ENCODE data around the gene ALG2. TPM values are rescaled to one million over a fixed set of nuclear protein-coding genes. Genes with fewer than 3 reads are reported as not detected.

Gene ALG2
- total RNA-seq, 4 donors from 2014 or later: 7.9 to 38.4 (median 22.3) TPM

GRCh38 chr9:99265691-99266090 lies 43.9 kb upstream of the ALG2 start:
- Histone ChIP-seq H3K36me3 (no peaks in the 10 kb centered on the region), H3K4me1 (peaks cover 0 to 7% (median 5%) of the 10 kb centered on the region in 4 donors), H3K4me3 (no peak overlapping the region), H3K27ac (no peak overlapping the region), H3K27me3 (no peaks in the 10 kb centered on the region), H3K9me3 (no peaks in the 10 kb centered on the region)
- intact Hi-C loops (cut with DNase I; ENCODE audit: low total_unique reads) (no loop called here), in situ Hi-C loops (cut with MboI; ENCODE audit: low pct_ligation_motif_present in 1 of 4, low pct_unique_long_range_greater_than_20kb in 1 of 4, low sequenced_read_pairs in 3 of 4) (no loop called here)
- TF ChIP-seq EP300 (IDR thresholded peaks at IDR 0.05; ENCODE audit: low read depth): no peak
- no peak for TF ChIP-seq POLR2AphosphoS5 (IDR thresholded peaks at IDR 0.05)
- no peak for TF ChIP-seq POLR2A (IDR thresholded peaks at IDR 0.05)
- TF ChIP-seq CTCF (IDR thresholded peaks at IDR 0.05): no peak
- DNase-seq: no peak
- WGBS, 2 donors (ENCODE audit: low coverage in 1 of 2): 58 to 72% methylated on average over 2 of the region's 2 CpGs

- WGBS, 2 donors (ENCODE audit: low coverage in 1 of 2): 82 to 90% methylated on average over 3 of the region's 3 CpGs
- in situ Hi-C loops (cut with MboI; ENCODE audit: low pct_ligation_motif_present in 1 of 4, low pct_unique_long_range_greater_than_20kb in 1 of 4, low sequenced_read_pairs in 3 of 4) (no loop called here), intact Hi-C loops (cut with DNase I; ENCODE audit: low total_unique reads) (no loop called here)
- TF ChIP-seq POLR2AphosphoS5 (IDR thresholded peaks at IDR 0.05): no peak
- no peak for TF ChIP-seq POLR2A (IDR thresholded peaks at IDR 0.05)
- no peak for TF ChIP-seq CTCF (IDR thresholded peaks at IDR 0.05)
- Histone ChIP-seq H3K27ac (no peak overlapping the region), H3K4me3 (no peak overlapping the region), H3K4me1 (peaks cover 0 to 15% (median 5%) of the 10 kb centered on the region in 4 donors), H3K27me3 (no peaks in the 10 kb centered on the region), H3K9me3 (no peaks in the 10 kb centered on the region), H3K36me3 (no peaks in the 10 kb centered on the region)
- no peak for DNase-seq
Observed at GRCh38 chr9:99264070-99264680, 42.4 kb upstream of the ALG2 start.

GRCh38 chr9:99262949-99263418 lies 41.2 kb upstream of the ALG2 start:
- DNase-seq: no peak
- TF ChIP-seq POLR2A (IDR thresholded peaks at IDR 0.05) (no peak), EP300 (IDR thresholded peaks at IDR 0.05; ENCODE audit: low read depth) (no peak)
- Histone ChIP-seq H3K27ac (no peak overlapping the region), H3K36me3 (no peaks in the 10 kb centered on the region), H3K4me3 (no peak overlapping the region), H3K9me3 (no peaks in the 10 kb centered on the region), H3K4me1 (peaks cover 2 to 20% (median 7%) of the 10 kb centered on the region in 4 donors), H3K27me3 (no peaks in the 10 kb centered on the region)
- in situ Hi-C loops (cut with MboI; ENCODE audit: low pct_ligation_motif_present in 1 of 4, low pct_unique_long_range_greater_than_20kb in 1 of 4, low sequenced_read_pairs in 3 of 4) (no loop called here), intact Hi-C loops (cut with DNase I; ENCODE audit: low total_unique reads) (no loop called here)
- WGBS, 2 donors (ENCODE audit: low coverage in 1 of 2): 79 to 88% methylated on average over 4 to 7 of the region's 7 CpGs

GRCh38 chr9:99261923-99262322 lies 40.2 kb upstream of the ALG2 start:
- no peaks in the 10 kb centered on the region for H3K27me3 ChIP-seq
- no peaks in the 10 kb centered on the region for H3K36me3 ChIP-seq
- no peaks in the 10 kb centered on the region for H3K9me3 ChIP-seq
- intact Hi-C loops (cut with DNase I; ENCODE audit: low total_unique reads): no loop called here
- no peak for TF ChIP-seq POLR2A (IDR thresholded peaks at IDR 0.05)
- H3K4me1 ChIP-seq: peaks cover 2 to 20% (median 7%) of the 10 kb centered on the region in 4 donors
- H3K27ac ChIP-seq: no peak overlapping the region
- 78 to 100% methylated on average over 1 to 2 of the region's 2 CpGs for WGBS, 2 donors (ENCODE audit: low coverage in 1 of 2)
- in situ Hi-C loops (cut with MboI; ENCODE audit: low pct_ligation_motif_present in 1 of 4, low pct_unique_long_range_greater_than_20kb in 1 of 4, low sequenced_read_pairs in 3 of 4): no loop called here
- DNase-seq: no peak
- no peak overlapping the region for H3K4me3 ChIP-seq

GRCh38 chr9:99259231-99259918 lies 37.6 kb upstream of the ALG2 start:
- in situ Hi-C loops (cut with MboI; ENCODE audit: low pct_ligation_motif_present in 1 of 4, low pct_unique_long_range_greater_than_20kb in 1 of 4, low sequenced_read_pairs in 3 of 4): no loop called here
- H3K4me3 ChIP-seq: peak overlapping the region; percentile 14 to 42 (median 18)
- H3K36me3 ChIP-seq: no peaks in the 10 kb centered on the region
- peaks cover 0 to 12% (median 3%) of the 10 kb centered on the region in 4 donors for H3K4me1 ChIP-seq
- intact Hi-C loops (cut with DNase I; ENCODE audit: low total_unique reads): no loop called here
- H3K27me3 ChIP-seq: no peaks in the 10 kb centered on the region
- H3K9me3 ChIP-seq: no peaks in the 10 kb centered on the region
- TF ChIP-seq POLR2A (IDR thresholded peaks at IDR 0.05) (no peak), EP300 (IDR thresholded peaks at IDR 0.05; ENCODE audit: low read depth) (no peak), CTCF (IDR thresholded peaks at IDR 0.05) (no peak), POLR2AphosphoS5 (IDR thresholded peaks at IDR 0.05) (peak in 2 of 3 donors; percentile 19 to 37)
- peak; percentile 42 for DNase-seq
- 25 to 34% methylated on average over 3 to 24 of the region's 27 CpGs for WGBS, 2 donors (ENCODE audit: low coverage in 1 of 2)
- peak overlapping the region; percentile 26 to 71 (median 56) for H3K27ac ChIP-seq
